ENCODE data around the gene NFKBIB.
"Not testable (repeated sequence)": the region's sequence is repeated elsewhere in the genome, so short reads cannot be mapped to it uniquely, and the experiment has no call there.

Gene NFKBIB

GRCh38 chr19:38877781-38878574 lies 21.8 kb upstream of the NFKBIB start, which contains the start of gene RINL:
TSS of gene RINL (minus strand) at chr19:38878275. CDS start at chr19:38876742, 1,533 bp downstream.
- DNase-seq = peak in 1 of 2 experiments; percentile 80

- no peak for DNase-seq
Measured at GRCh38 chr19:38878575-38879399, 21.0 kb upstream of the NFKBIB start.

GRCh38 chr19:38879400-38879751 lies 20.4 kb upstream of the NFKBIB start:
- DNase-seq = no peak

- DNase-seq = no peak
Measured at GRCh38 chr19:38880076-38880881, 19.5 kb upstream of the NFKBIB start.

GRCh38 chr19:38880882-38881609 lies 18.7 kb upstream of the NFKBIB start:
- no peak for DNase-seq

- DNase-seq = no peak
Measured at GRCh38 chr19:38883286-38883685, 16.5 kb upstream of the NFKBIB start.

GRCh38 chr19:38884691-38885090 lies 15.1 kb upstream of the NFKBIB start:
- not testable (repeated sequence) for DNase-seq

GRCh38 chr19:38888876-38889275 lies 10.9 kb upstream of the NFKBIB start:
- DNase-seq = no peak

GRCh38 chr19:38889803-38890202 lies 10.0 kb upstream of the NFKBIB start:
- DNase-seq = no peak

GRCh38 chr19:38890686-38891085 lies 9.1 kb upstream of the NFKBIB start:
- no peak for DNase-seq

GRCh38 chr19:38891771-38892170 lies 8.0 kb upstream of the NFKBIB start:
- DNase-seq = no peak

- DNase-seq = no peak
Measured at GRCh38 chr19:38892841-38893240, 6.9 kb upstream of the NFKBIB start.

GRCh38 chr19:38893341-38893771 lies 6.4 kb upstream of the NFKBIB start:
- DNase-seq = no peak

- no peak for DNase-seq
Measured at GRCh38 chr19:38894968-38895367, 4.8 kb upstream of the NFKBIB start.

- DNase-seq = no peak
Measured at GRCh38 chr19:38898788-38899446, 852 bp upstream of the NFKBIB start.

- no peak for DNase-seq
Measured at GRCh38 chr19:38900202-38900629, 447 bp downstream of the NFKBIB start.

- DNase-seq = no peak
Measured at GRCh38 chr19:38900743-38901190, 998 bp downstream of the NFKBIB start.

GRCh38 chr19:38901683-38902082 lies 1.9 kb downstream of the NFKBIB start:
- no peak for DNase-seq

- DNase-seq = no peak
Measured at GRCh38 chr19:38904581-38905539, 5.1 kb downstream of the NFKBIB start.

GRCh38 chr19:38905620-38906019 lies 5.9 kb downstream of the NFKBIB start:
- DNase-seq = no peak

Measured in NCI-H1930 (cell line).